ENCODE results near the gene MITF.
"Not testable (repeated sequence)": the region's sequence is repeated elsewhere in the genome, so short reads cannot be mapped to it uniquely, and the experiment has no call there.

MITF gene

GRCh38 chr3:69791106-69791505, 51.8 kb downstream of the MITF start:
- no peak for DNase-seq

GRCh38 chr3:69791919-69792399, 52.7 kb downstream of the MITF start:
- DNase-seq, result no peak

- not testable (repeated sequence) for DNase-seq
These were observed 56.9 kb downstream of the MITF start for GRCh38 chr3:69796126-69796525.

GRCh38 chr3:69803681-69804270, 64.5 kb downstream of the MITF start:
- DNase-seq, result no peak

- DNase-seq, result no peak
These were observed 66.2 kb downstream of the MITF start for GRCh38 chr3:69805491-69805890.

GRCh38 chr3:69806735-69807438, 67.6 kb downstream of the MITF start:
- no peak for DNase-seq

- DNase-seq, result no peak
These were observed 68.4 kb downstream of the MITF start for GRCh38 chr3:69807674-69808073.

GRCh38 chr3:69809076-69809835, 70.0 kb downstream of the MITF start:
- DNase-seq, result no peak

- no peak for DNase-seq
These were observed 72.5 kb downstream of the MITF start for GRCh38 chr3:69811452-69812401.

GRCh38 chr3:69815970-69816369, 76.7 kb downstream of the MITF start:
- DNase-seq, result no peak

GRCh38 chr3:69817988-69818387, 78.7 kb downstream of the MITF start:
- DNase-seq, result no peak

GRCh38 chr3:69819282-69819681, 80.0 kb downstream of the MITF start:
- no peak for DNase-seq

GRCh38 chr3:69821133-69821532, 81.9 kb downstream of the MITF start:
- no peak for DNase-seq

- DNase-seq, result no peak
These were observed 84.5 kb downstream of the MITF start for GRCh38 chr3:69823743-69824142.

- no peak for DNase-seq
These were observed 86.2 kb downstream of the MITF start for GRCh38 chr3:69825446-69825845.

GRCh38 chr3:69827127-69827526, 87.9 kb downstream of the MITF start:
- no peak for DNase-seq

GRCh38 chr3:69828817-69829216, 89.6 kb downstream of the MITF start:
- no peak for DNase-seq

- DNase-seq, result no peak
These were observed 90.9 kb downstream of the MITF start for GRCh38 chr3:69830147-69830546.

GRCh38 chr3:69831737-69832136, 92.5 kb downstream of the MITF start:
- DNase-seq, result no peak

- DNase-seq, result no peak
These were observed 94.3 kb downstream of the MITF start for GRCh38 chr3:69833591-69833990.

- no peak for DNase-seq
These were observed 99.0 kb downstream of the MITF start for GRCh38 chr3:69838217-69838616.

GRCh38 chr3:69838696-69839515, 99.6 kb downstream of the MITF start:
- no peak for DNase-seq

Measured in activated T-cell treated with anti-CD3 and anti-CD28 coated beads for 4 hours (primary cell).